Activated CD4-positive, alpha-beta T cell treated with anti-CD3 and anti-CD28 coated beads for 48 hours (primary cell): ENCODE results near the gene ANKRD39.

Experiments
- DNase-seq: peaks from one replicate; pipeline ENCODE4 v3.0.0-alpha.2; 2020

Gene ANKRD39

DNA sequence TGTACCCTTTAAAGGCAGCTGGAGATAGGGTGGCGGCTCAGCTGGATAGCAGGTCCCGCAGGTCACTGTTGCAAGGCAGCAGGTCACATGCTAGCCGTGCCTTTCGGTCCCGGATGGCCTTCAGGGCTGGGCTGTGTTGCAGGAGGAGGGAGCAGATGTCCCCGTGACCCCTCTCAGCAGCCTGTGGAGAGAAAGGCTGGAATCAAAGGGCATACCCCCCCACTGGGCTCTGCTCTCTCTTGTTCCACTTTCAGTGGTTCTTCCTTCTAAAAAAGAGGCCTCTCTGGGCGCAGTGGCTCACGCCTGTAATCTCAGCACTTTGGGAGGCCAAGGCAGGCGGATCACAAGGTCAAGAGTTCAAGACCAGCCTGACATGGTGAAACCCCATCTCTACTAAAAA, 9.6 kb downstream of the ANKRD39 start:
- no peak for DNase-seq

DNA sequence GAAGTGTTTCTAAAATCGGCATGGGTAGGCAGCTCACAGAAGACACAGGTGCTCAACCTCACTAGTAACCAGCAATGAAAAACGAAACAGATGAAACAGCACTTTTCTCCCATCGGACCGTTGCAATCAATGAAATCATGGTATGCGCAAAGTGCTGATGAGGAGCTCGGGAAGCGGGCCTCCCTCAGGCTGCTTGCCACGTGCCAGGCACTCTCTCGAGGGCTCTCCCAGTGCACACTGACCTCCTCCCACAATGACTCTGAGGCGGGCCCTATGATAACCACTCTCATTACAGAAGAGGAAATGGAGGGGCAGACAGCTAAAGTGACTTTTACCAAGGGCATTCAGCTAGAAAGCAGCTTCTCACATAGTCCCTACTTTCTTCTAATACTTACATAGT, 10.2 kb downstream of the ANKRD39 start:
- no peak for DNase-seq

DNA sequence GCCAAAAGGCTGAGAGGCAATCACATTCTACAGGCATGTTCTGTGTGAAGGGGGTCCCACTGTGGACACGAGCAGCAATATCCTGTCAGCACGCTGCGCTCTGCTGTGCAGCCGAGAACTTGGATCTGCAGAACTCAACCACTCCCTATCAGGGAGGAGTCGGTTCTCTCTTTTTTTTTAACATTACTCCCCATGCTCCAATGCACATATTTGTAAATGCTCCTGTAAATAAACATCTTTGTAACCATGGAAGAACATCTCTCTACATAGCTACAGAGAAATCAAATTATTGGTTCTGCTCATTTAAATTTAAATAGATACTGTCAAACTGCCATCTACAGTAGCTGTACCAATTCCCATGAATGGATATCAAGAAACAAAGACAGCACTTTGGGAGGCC, 11.0 kb downstream of the ANKRD39 start:
- DNase-seq, result no peak

DNA sequence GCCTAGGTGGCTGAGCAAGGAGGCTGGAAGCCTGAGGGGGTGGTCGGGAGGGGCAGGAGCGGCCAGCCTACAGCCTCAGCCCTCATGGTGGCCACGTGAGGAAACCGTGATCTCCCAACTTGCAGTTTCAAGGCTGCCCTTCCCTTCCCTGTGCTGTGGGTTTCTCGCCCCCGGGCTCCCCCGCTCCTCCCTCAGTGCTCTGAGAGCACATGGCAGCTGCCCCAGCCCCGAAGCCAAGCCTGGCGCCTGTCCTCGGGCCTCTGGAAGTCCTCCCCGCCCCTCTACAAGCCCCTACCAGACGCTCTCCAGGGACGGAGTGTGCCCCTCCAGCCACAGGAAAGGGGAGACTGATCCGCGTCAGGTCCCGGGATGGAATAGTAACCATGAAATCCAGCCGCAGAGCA, 13.4 kb downstream of the ANKRD39 start:
- no peak for DNase-seq

DNA sequence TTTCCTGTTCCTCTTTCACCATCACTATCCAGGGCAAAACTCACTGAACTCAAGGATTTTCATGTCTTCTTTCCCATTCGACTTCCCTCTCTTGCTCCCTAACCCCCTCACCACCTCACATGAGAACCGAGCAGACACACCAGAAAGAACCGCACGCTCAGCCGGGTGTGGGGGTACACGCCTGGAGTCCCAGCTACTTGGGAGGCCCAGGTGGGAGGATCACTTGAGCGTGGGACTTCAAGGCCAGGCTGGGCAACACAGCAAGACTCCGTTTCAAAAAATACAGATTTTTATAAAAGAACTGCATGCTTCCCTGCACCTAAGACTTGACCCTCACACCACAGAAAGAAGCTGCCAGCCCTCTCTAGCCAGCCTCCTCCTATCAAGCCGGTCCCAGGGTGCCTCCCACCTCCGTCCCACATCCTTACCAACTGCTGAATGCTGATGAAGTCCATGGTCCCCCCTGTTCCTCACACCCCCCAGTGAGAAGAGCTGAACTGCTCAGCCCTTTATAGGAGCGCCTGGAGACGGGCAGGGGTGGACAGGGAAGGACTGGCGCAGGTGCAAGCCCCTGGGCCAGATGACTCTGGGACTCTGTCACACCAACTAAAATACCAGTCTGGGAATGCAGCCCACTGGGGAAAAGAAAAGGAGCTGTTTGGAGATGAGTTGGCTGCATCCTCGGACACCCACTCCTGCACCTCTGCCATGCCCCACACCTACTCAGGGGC, 14.1 kb downstream of the ANKRD39 start, which contains the start of gene ANKRD23:
Gene ANKRD23, minus strand, starts transcription at position 484 of the 731 bp plus-strand sequence. Its CDS starts 29 bp downstream, at position 455.
- DNase-seq, result no peak

DNA sequence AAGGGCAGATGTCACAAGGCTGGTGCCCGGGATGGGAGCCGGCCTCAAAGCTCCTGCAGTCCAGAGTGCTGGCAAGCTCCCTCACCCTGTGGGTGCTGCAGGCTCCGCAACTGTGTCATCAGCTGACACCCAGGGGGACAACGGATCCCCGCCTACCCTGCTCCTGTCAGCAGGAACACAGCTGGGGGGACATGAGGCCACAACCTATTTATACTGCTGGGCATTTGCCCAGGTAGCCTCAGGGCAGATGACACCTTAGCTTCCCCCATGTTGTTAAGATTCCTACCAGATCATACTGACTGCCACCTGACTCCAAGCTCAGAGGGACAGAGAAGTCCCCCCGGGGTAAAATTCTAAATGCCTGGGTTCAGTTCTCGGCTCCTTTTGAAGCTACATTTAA, 15.2 kb downstream of the ANKRD39 start:
- DNase-seq, result no peak

DNA sequence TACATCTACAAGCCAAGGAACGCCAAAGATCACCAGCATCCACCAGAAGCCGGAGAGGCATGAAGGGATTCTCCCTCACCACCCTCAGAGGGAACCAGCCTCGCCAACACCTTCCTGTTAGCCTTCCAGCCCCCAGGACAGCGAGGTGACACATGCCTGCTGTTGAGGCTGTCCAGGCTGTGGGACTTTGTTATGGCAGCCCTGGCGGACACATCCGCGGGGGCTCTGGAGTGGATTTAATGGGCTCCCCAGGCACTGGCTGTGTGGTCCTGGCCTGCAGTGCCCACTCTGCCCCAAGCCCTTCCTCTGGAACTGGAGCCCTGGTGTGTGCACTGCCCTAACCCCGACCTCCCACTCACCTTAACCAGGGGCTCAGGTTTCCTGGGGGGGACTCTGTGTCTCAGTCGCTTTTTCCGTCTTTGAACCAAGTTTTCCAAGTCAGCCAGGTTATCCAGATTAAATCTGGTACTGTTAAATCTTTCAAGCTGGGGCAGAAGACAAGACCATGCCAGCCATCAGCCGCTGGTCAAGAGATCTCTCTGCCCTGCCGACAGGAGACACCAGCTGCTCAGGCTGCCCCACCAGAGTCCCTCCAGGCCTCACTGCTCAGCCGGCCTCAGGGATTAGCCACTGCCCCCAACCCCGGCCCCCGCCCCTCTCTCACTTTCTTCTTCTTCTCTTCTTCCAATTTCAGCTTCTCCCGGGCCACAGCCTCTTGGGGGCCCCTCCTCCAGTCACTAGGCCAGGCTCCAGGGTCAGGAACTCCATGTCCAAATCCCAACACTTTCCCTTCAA, 15.9 kb downstream of the ANKRD39 start:
- DNase-seq, result no peak

DNA sequence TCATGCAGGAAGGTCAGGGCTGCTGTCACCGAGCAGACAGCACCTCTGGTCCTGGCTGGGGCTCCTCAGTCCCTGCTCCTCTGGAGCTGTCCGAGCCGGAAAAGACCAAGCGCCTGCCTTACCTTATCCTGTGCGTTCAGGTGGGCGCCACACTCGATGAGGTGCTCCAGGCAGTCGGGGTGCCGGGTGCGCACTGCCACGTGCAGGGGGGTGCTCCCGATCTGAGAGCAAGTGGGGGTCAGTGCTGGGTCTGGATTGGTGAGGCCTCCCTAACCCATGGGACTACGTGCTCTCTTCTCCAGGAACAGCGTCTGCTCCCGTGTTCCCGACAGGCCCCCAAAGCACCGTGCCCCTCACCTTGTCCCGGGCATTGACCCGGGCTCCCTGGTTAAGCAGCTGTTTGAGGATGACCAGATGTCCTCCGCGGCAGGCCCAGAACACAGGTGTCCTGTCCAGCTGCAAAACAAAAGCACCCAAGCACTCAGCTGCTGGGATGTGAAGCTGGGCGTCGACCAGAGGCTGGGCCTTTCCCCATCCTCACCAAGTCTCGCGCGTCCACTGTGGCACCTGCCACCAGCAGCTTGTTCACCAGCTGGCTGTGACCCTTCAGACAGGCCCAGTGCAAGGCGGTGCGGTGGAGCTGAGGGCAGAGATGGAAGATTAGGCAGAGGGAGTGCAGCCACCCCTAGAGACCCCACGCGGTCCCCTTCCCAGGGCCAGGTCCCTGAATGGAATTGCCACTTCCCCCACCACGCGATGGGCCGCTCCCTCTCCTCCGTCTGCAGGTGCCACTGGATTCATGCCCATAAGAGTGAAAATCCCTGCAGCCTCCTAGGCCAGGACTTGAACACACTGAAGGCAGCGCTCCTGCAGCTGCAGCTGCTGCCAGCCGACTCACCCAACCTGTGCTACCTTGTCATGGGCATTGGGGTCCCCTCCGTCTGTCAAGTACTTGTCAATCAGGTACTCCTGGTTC, 17.7 kb downstream of the ANKRD39 start:
- no peak for DNase-seq

DNA sequence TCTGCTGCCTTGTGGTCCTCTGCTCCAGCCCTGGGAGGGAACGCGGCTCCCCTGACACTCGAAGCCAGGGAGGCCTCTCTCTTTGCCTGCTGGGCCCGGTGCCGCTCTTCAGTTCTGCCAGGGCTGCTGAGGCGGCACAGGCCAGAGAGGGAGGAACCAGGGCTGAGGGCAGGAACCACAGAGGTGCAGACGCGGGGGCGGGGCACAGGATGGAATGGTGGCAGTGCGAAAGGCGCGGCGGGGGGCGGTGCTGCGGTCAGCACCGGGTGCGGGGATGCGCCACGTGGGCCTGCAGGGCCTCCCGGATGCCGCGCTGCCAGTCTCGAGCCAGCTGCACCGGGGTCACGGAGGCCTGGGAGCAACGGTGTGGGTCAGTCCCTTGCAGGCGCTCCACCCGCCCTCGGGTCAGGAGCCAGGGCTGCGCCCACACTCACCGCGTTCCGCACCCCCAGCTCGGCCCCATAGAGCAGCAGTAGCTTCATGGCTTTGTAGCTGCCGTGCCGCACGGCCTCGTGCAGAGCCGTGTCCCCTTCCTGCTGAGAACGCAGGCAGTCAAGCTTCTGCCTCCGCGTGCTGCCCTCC, 18.4 kb downstream of the ANKRD39 start:
- peak; percentile 85 for DNase-seq

DNA sequence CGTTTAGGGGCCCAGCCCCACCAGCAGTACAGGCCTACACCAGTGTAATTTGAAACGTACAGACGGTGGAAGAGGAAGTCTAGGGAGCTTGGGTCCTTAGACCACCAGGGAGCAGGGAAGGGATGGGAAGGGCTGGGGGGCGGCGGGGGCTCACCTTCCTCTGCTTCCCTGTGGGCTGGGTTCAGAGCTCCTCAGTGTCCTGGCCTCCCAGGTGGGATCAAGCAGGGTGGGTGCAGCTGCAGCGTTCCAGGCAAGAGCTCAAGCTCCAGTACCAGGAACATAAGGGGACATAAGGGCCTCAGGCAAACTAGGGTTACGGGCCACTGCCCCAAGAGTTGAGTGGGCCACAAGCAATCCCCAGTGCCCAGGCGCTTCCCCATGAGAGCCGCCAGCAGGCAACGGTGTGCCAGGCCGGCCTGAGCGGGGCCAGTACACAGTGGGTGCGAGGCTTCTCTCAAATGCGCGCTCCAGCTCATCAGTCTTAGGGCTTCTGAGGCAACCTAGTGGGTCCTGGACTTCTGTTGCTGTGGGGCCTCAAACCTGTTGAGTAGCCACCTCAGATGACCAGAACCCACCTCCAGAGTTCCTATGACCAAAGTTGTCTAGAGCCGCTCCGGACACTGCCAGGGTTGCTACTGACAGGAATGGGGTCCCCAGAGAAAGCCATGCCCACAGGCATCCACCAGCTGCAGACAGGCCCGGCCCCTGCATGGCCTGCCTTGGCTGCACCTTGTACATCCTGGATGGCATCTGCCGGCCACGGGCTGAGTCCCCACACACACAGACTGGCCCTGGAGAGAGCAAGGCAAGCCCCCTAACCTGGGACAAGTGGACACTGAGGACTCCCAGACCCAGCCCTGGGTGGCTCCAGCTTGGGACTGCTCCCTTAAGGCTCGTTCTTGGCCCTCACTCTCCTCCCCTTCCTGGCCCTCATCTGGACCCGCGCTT, 19.2 kb downstream of the ANKRD39 start:
- DNase-seq, result no peak

DNA sequence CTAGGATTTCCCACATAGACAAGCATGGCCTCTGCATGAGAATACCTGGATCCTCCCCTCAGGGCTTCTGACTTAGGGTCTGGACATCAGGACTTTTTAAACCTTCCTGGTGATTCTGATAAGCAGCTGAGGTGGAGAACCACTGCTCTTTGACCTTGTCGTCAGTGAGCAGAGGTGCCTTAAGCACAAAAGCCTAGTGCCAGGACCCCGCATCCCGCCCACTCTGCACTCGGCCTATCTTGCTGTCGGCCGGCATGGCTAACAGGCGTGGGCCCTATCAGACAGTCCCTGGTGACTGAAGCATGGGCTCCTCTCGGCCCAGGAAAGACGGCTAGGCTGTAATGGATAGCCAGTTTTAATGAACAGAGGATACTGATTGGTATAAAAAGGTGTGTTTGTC, 20.2 kb downstream of the ANKRD39 start:
- DNase-seq, result no peak

DNA sequence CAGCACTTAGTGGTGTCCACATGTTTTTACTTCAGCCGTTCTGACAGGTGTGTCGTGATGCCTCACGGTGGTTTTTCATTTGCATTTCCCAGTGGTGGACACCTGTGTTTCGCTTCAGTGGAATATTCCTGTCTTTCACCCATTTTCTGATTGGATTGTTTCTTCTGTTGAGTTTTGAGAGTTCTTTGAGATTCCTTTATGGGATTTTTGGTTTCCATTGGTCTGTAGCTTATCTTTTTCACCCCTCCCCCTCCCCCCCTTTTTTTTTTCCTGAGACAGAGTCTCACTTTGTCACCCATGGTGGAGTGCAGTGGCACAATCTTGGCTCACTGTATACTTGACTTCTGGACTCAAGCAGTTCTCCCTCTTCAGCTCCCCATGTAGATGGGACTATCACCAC, 22.0 kb downstream of the ANKRD39 start:
- no peak for DNase-seq

DNA sequence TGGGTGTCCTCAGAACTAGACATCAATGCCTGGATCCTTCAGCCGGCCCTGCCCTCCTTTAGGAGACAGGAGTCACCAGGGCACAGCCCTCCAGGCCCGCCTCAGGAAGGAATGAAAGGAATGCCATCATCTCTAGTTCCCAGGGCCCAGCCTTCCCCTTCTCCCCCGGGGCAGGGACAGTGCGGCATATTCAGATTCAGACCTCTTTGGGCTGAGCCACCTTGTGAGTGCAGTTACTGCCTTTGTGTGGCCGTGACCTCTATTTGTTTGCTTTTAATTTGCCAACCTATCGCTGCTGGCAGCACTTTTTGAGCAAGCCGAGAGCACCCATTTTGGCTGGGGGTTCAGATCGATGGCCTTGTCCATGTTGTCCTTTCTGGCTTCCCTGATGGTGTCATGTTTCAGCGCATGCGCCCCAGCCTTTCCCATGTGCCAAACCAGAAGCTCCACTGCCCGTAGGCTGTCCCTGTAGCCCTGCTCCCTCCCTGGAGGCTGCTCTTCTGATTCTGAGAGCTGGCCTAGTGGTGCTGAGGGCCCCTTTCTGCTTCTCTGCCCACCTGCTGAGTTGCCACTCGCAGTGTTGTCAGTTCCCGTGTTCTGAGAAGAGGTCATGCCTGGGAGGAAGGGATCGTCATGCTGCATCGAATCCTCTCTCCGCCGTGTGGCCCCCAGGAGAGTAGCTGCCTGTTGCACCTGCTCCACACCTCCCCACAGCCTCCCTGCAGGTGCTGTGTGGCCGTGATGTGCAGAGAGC, 24.9 kb downstream of the ANKRD39 start:
- DNase-seq, result no peak

DNA sequence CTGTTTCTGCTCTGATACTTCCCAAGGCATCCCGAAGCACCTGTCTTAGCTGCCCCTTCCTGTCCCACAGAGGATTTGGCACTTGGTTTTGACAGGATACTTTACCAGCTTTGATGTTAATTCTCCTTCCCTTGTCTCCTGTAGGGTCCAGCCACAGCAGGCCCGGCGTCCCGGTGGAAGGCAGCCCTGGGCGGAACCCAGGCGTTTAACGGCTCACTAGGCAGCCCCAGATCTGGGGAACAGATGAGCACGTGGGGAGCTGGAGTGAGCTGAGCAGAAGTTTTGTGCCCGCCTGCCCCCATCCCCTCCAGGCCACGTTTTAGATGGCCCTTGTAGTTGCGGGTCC, 25.4 kb downstream of the ANKRD39 start:
- no peak for DNase-seq

DNA sequence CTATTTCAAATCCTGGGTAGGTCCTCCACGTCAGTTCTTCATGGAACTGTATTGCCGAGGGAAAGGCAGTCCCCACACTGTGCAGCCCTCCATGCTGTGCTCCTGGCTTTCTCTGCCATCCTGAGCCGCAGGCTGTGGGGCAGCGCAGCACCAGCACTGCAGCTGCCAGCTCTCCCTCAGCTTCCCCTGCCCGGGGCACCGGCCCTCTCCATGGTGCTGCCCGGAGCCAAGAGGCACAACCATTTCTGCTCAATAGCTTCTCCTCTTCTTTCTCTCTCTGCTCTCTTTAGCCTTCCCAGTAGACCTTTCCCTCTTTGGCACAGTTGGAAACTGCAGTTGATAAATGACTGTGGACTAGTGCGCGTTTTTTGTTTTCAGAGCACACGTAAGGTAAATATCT, 26.1 kb downstream of the ANKRD39 start:
- no peak for DNase-seq

DNA sequence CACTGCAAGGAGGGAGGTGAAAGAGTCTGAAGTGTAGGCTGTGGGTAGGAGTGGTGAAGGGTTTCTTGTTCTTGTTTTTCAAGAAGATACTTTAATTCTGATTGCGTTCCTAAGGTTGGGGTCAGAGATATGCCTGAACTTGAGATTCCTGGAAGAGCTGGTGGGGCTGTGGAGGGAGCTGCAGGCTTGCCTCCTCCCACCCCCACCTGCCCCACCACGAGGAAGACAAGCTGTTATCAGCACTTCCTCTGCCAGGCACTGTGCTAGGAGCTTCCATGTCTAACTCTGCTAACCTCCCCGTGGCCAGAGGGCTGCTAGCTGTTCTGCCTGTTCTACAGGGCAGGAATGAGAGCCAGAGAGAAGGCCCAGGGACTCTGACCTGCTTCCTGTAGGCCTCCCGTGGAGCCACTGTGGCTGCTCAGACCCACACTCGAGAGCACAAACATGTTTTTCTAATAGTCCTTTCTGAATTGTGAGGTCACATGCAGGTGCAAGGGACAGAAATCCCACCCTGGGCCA, 27.7 kb downstream of the ANKRD39 start:
- DNase-seq, result no peak

DNA sequence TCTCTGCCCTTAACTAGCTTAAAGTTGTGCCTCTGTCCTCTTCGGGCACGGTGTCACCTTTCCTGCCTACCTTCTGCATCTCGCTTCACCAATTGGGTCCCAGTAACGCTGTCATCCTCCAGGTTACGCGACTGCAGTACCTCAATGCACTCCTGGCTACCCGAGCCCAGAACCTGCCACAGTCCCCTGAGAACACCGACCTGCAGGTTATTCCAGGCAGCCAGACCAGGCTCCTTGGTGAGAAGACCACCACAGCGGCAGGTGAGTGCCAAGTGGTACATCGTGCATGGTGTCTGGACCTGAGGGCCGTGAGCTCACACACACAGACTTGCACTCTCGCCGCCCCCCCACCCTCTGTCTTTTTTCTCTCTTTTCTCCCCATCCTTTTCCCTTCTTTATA, 28.9 kb downstream of the ANKRD39 start:
- DNase-seq, result no peak

DNA sequence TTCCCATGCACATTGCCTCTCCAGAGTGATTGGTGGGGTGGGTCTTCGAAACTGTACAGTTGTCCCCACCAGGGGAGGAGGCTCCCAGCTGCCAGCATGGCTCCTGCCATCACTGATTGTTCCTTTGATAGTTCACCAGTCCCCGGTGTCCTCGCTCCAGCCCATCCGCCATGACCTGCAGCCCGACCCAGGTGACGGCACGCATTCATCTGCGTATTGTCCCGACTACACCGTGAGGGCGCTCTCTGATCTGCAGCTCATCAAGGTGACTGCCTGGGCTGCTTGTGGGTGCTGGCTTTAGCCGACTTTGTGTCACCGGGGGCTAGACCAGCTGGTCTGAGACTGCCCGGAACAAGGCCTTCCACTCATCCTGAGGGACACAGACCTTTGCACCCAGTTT, 29.4 kb downstream of the ANKRD39 start:
- DNase-seq, result no peak

DNA sequence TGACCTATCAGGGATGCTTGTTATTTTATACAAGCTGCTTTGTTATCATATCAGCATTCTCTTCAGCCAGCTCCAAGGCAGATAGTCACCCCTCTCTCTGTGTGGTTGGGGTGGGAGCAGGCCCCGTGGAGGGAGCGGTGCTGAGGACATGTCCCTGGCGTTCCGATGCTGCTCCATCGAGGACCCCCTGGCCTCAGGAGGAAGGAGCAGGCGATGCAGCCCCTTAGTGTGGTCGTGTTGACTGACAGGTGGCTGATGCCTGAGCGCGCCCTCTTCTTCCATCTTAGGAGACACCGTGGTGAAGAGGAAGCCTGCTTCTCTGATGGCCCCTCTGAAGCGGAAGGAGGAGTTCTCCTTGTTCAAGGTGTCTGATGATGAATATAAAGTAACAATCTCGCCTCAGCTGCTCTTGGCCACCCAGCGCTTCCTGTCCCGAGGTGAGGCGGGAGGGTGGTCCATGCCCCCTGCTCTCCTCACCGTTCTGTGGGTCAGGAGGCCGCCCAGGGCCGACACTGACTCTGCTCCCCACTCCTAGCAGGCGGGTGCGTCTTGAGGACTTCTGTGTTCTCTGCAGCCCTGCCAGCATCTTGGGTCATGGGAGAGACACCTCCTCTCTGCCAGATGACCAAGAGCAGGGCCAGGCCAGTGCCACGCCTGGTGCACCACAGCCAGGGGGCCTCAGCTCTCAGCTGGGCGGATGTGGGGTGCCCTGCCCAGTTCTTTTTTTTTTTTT, 31.1 kb downstream of the ANKRD39 start:
- no peak for DNase-seq

DNA sequence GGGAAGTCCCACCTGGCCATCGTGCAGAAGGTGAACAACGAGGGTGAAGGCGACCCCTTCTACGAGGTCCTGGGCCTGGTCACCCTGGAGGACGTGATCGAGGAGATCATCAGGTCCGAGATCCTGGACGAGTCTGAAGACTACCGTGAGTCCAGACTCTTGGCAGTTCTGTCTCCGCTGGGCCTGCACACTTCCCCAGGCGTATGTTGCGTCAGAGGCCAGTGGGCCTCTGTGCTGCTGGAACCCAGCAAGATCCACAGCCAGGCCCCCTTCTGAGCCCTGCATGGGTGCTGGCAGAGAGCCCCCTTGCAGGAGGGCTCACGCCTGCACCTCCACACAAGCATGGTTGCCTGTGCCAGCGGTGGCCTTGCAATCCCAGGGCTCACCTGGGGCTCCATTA, 32.8 kb downstream of the ANKRD39 start:
- DNase-seq, result no peak
